ENCODE results near the gene SLC25A26. TPM values are rescaled to one million over a fixed set of nuclear protein-coding genes. Genes with fewer than 3 reads are reported as not detected.

SLC25A26 gene
- total RNA-seq, 1 donor from 2014 or later = 12.4 TPM

DNA sequence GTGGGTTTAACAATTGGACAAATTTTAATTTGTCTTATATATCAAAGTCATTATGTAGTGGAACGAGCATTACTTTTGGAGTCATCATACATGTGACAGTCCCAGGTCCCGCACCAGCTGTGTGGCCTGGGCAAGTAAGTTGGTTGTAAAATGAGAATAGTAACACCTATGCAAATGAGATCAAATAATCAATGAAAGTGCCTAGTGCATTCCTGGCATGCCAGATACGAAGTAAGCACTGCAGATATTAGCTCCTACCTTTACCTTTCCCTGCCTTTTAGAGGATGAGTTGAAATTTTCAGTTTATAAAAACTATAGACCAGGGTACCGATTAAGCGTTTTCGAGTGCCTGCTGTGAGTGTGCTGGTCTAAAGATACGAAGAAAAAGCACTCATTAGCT is 145.9 kb downstream of the SLC25A26 start:
- intact Hi-C loops (cut with micrococcal nuclease) = no loop called here

DNA sequence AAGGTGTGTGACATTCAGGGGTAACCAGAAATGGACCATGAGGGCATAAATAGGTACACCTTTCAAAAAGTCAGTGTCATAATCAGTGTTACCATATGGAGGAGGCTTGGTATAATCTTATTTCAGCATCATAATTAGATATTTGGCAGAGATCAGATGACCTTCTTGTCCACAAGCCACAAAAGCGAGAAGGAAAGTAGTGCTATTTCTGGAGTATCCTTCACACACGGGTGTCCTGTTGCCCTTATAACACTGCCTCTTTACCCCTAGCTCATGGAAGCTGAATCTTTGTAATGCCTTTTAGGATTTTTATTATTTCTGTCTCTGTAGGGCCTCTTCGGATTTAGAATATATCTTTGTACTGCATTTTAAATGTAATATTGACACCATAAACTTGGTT is 147.2 kb downstream of the SLC25A26 start:
- intact Hi-C loops (cut with micrococcal nuclease) = no loop called here

DNA sequence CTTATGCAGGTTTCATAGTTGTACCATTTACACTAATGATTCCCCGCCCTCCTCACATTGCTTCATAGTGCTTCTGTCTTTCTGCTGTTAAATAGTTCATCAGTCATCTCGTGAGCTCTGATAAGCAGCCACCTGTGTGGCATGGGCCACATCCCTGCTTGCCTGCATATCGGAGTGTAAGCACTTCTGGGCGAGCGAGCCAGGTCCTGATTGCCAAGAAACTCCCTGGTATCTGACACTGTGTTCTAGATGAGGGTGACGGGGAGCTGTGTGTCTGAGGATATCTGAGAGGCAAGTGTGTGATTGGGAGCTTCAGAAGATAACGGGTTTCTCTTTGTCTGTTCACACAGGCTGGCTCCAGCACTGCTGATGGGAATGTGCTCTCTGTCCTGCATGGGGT is 149.4 kb downstream of the SLC25A26 start:
- intact Hi-C loops (cut with micrococcal nuclease) = no loop called here

DNA sequence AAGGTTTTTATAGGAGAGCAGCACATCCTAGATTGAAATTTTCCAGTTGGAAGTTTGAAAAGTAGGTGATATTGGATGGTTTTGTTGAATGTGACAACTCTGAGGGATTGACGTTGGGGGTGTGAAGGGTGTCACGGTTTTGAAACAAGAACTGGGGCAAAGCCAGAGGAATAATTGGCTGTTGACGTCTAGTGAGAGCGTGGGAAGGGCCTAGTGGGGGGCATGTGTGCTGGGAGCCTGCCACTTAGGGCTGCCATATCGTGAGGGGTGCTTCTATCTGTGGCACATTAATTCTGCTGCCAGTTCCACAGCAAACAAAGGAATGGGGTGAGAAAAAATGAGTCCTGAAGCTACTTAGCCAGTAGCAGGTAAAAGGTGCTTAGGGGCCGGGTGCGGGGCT is 150.6 kb downstream of the SLC25A26 start:
- intact Hi-C loops (cut with micrococcal nuclease) = no loop called here

DNA sequence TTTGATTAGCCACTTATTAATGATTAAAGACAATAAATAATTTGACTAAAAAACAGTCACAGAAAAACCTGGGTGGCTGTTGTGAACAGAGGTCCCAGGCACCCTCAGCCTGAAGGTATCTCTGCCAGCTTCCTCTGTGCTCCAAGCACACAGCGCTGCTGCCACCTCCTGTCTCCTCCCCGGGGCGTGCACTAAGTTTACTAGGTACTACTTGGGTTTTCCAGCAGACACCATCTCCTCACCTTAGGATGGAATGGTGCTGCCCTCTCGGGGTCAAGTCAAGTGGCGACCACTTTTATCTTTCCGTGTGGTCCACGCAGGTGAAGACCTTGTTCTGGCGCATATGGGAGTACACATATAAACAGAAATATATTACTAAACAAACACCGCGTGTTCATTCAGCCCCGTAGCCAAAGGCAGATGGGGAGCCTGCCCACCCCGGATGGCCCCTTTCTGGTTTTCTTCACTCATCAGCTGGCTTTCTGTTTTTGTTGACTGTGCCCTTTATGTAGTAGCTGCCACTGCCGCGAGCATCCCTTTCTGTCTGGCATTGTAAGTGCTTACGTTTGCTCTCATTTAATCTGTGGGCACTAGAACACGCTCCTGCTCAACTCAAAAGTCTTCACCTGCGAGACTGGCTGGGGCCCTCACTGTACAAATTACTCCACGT is 152.0 kb downstream of the SLC25A26 start:
- intact Hi-C loops (cut with micrococcal nuclease) = loop anchor here (1.0 kb wide), 2 partner anchors 97 to 119 kb away; no protein-coding TSS in a partner anchor

DNA sequence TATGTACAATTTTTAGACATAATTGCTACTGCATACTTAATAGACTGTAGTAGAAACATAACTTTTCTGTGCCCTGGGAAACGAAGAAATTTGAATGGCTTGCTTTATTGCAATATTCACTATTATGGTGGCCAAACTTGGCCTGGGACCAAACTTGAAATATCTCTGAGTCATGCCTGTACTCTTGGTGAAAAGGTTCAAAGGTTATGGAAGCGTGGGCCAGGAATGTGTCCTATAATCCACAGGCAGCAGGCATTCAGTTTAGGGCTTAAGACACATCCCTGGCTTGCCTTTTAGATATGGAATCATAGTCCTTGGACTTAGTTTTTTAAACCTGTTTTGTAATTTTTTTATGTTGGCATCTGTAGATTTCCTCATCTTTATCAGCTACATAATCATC is 155.8 kb downstream of the SLC25A26 start:
- intact Hi-C loops (cut with micrococcal nuclease) = no loop called here

DNA sequence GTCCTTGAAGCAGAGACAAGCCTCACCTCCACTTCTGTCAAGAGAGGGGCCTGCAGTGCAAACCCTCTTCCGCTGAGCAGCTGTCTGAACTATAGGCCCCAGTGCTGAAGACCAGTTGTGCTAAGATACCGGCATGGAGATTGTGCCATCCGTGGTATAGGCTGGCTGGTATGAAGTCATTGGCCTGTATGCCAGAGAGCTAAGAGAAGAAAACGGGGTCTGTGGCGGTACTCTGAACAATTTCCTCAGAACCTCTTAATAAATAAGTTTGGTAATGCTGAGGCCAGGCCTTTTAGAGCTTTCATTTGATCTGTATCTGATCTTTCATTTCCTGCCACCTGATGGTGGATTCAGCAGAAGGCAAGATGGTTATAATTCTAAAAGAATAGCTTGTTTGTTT is 157.0 kb downstream of the SLC25A26 start:
- intact Hi-C loops (cut with micrococcal nuclease) = loop anchor here (1.0 kb wide), 1 partner anchor 101 kb away; no protein-coding TSS in a partner anchor

DNA sequence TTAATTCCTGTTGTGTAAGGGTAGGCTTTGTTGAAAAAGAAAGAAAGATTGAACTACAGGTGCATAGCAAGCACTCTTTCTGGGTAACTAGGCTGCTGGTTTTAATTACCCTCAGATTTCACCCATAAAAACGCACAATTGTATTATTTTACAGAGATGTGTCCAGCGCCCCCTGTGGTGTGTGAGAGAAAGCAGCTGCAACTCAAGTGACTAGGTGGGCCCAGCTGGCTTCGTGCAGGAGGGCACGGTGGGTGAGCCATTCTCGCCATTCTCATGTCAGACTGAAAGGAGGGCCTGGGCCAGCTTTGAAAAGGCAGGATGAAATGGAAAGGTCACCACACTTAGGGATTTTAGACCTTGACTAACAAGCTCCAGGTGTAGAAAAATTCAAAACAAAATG is 157.5 kb downstream of the SLC25A26 start:
- intact Hi-C loops (cut with micrococcal nuclease) = loop anchor here (1.0 kb wide), 1 partner anchor 102 kb away; no protein-coding TSS in a partner anchor

DNA sequence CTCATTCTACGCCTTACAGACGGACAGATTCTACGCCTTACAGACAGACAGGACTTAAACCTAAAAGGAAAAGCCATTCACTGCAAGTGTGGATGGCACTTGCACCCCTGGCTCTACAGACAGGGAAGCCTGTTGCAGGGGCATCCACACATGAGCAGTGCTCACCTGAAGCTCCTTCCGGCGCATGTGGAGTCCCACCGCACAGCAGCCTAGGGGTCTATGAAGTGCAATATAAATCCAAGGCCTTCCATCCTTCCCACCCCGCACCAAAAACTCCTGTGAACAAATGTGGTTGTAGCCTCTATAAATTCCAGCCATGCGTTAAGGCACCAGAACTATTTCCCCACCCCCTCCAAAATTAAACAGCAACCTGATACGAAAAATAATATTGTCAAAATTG is 158.8 kb downstream of the SLC25A26 start:
- intact Hi-C loops (cut with micrococcal nuclease) = loop anchor here (1.0 kb wide), 1 partner anchor 77 kb away; no protein-coding TSS in a partner anchor

DNA sequence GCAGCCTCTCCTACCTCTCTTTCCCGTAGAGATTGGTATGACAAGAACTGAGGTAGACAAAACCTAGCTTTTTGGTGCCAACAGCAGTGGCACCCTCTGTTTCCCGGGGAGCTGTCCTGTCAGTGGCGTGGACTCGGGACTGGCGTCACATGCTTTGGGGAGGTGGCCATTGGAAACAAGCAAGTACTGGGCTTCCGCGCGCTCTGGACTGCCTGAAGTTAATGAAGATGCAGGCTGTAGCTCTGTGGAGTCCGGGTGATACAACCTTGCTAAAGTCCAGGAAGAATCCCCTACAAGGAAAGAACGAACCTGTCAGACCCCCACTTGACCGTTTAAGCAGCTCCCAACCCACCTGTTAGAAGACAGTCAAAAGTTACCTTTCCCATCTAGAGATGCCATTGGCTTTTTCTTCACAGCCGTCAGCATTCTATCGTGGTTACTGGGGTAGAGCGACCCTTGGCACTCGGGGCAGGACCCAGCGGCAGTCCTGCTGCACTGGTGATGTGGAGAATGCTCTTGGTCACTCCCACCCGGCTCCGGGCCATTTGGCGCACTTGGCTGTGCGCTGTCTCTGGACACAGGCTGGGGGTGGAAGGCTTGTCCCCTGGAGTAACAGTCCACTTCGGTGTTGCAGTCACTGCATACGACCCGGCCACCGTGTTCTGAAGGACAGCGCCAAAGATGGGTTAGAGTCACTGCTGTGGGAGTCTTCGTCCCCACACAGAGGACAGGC is 159.6 kb downstream of the SLC25A26 start:
- intact Hi-C loops (cut with micrococcal nuclease) = no loop called here

DNA sequence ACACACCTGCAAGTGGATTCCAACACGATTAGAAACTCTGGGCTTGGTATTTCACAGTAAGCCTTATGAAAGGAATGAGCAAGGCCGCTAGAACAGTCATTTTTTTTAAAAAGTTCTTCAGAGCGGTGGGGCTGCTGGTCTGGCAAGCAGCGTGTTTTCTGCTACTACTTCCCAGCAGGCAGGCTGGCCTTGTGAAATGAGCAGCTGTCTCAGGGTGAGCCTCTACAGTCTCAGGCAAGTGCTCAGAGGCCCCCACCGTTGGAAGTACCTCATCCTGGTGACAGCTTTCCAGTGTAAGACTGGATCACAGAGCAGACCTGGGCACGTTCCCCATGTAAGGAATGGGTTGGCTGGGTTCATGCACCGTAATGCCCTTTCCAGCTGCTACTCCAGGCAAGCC is 160.8 kb downstream of the SLC25A26 start:
- intact Hi-C loops (cut with micrococcal nuclease) = no loop called here

DNA sequence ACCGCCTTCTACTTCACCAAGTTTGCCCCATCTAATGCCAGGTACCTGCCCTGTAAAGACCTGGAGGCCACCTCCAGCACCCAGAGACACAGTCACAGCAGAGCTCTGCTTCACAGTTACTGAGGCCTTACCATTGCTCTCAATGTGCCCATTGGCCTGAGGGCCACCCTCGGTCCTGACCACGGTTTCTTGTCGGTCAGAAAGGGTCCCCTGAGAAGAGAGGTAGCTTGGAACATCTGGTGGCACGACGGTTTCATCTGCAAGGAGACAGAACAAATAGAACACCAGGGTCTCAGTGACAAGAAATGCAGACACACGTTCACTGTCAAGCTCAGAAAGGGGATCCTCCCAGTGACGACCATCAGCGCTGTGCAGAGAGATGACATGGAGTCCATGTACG is 161.3 kb downstream of the SLC25A26 start:
- intact Hi-C loops (cut with micrococcal nuclease) = no loop called here

DNA sequence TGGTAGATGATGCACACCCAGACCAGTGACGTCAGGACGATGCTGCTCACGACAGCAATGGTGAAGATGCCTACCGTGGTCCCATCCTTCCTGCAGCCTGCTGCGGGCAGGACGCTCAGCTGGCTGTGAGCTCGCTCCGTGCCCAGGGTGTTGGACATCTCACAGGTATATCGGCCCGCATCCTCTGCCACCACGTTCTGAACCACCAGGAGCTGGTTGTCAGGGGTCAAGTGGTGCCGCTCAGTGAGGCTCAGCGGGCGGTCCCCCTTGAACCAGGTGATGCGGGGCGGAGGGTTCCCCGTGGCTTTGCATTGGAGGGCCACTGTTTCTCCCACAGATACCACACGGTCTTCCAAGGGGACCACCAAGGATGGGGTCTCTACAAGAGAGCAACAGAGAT is 162.2 kb downstream of the SLC25A26 start:
- intact Hi-C loops (cut with micrococcal nuclease) = no loop called here

DNA sequence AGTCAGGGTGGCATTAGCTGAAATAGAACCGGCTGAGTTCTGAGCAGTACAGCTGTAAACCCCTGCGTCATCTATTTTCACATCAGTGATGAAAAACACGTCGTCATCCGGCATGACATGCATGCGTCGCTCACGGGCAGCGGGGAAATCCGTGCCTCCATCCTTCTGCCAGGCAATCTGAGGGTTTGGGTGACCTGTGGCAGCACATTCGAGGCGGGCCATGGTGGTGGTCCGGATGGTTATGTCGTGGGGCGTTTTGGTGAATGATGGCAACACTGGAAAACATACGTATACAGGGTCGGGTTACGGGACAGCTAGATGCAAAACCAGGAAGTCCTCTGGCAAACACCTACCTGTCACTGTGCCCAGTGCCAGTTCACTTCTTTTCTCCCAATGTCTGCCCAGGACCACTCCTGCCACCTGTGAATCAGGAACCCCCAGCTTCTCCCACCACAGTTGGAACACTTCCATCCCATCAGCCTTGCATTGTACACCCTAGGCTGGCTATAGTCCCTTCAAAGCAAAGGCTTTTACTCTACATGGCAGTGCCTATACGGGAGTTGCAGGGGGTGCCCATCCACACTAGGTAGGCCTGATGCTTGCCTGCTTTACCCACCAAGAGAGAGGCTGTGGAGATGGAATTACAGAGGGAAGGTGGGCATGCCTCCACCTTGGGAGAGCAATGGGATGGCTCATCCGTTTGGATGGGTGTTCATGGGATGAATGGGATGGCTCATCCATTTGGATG is 163.4 kb downstream of the SLC25A26 start:
- intact Hi-C loops (cut with micrococcal nuclease) = no loop called here

DNA sequence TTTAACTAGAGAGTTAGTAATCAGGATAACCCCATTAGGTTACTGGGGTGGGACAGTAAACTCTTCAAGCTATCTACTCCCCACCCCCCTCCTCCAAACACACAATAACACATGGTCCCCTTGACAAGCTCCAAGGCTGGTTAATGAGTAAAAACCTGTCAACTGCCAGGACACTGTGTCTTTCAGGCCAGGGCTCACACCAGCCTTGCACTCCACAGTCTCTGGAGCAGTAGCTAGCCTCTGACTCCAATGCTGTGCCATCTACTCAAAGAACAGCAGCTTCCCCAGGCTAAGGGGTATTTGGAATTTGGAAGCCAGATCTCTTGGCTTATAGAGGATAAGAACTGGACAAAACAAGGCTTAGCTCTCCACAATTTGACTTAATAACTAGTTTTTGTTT is 164.3 kb downstream of the SLC25A26 start:
- intact Hi-C loops (cut with micrococcal nuclease) = no loop called here

DNA sequence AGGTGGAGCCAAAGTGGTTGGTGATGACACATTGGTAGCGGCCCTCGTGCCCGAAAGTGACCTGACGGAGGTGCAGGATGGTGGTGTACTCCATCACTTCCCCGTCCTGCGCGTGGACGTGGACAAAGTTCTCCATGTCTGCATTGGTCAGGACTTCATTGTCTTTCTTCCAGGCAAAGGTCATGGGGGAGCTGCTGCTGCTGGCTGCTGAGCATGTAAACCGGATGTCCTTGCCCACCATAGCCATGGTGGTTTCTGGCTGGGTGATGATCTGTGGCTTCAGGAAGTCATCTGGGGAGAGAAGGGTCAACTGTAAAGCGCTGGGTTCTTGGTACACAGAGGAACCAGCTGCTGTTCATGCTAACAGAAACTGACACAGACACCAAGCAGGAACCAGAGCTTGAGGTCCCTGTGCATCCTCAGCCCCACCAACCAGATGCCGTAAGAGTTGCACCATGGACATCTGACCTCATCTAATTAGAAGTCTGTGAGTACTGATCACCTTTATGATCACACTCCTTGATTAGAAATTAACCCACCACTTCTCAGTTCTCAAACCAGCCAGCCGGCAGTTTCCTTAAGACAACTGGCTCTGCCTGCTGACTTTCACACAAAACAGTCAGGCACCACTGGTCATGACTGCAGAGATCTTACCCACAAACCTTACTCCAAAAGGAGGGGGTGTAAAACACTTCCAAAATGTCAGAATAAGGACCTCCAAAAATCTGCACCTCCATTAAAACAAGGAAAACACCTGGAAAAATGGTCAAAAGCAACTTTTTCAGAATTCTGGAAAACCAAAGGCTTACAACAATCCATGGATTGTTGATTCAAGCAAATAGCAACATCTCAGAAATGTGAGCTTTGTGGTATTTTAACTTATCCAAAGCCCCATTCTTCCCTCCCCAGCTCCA is 165.5 kb downstream of the SLC25A26 start:
- intact Hi-C loops (cut with micrococcal nuclease) = no loop called here

DNA sequence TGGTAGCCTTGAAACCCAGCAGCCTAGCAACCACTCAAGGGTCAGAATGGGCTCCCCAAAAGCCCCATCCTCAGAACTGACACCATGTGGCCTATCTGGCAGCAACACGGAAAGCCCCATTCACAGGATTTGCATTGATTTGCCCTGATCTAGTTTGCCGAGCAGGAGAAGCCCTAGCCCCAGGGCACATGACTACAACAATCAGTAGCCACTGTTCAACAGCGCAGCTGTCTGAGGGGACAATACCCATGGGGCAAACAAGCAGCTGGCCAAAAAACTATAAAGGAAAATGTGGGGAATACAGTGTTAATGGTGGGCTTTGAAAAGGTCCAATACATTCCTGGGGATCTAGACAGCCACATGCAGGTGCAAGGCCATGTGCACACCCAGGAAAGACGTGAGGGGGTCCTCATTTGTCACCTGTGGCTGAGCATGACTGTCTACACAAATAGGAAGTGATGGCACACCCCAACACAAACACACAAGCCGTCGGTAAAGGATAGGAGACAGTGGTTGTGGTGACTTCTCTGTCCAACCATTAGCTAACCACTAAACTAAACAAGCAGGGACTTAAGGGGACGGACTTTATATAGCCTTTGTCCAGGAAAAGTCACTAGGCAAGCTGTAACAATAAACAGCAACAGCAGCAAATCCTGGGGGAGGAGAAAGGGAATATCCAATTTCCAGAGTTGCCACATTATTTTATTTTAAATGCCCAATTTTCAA is 166.3 kb downstream of the SLC25A26 start:
- intact Hi-C loops (cut with micrococcal nuclease) = no loop called here

DNA sequence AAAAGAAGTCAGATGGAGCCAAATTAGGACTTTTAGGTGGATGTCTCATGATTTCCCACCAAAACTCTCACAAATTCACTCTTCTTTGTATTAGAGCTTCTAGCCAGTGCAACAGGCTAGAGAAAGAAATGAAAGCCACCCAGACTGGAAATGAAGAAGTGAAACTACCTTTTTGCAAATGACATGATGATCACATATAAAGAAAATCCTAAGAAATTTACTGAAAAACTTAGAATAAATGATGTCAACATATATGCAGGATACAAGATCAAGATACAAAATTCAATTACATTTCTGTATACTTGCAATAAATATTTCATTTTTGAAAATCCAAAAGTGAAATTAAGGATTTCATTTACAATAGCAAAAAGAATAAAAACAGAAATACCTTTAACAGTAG is 169.2 kb downstream of the SLC25A26 start:
- intact Hi-C loops (cut with micrococcal nuclease) = loop anchor here (5.0 to 10.0 kb wide), 3 partner anchors 113 to 605 kb away; partner anchors contain the start of gene KBTBD8

DNA sequence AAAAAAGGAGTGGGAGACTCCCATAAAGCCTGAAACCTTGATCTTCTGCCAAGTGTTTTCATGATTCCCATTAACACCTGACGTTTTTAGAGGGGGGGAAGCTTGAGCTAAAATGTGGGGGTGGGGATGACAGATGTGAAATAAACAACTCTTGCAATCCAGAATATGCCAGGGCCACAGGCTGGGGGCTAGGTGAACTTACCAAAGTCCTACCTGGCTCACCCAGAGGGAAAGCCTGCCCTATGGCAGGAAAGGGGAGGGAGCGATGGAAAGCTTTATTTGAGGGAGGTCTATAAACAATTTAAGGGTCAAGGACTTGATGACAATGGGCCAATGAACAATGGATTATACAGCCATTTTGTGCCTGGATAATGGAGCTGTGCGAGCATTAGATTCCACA is 171.7 kb downstream of the SLC25A26 start:
- intact Hi-C loops (cut with micrococcal nuclease) = loop anchor here (5.0 to 10.0 kb wide), 3 partner anchors 115 to 602 kb away; partner anchors contain the start of gene KBTBD8

DNA sequence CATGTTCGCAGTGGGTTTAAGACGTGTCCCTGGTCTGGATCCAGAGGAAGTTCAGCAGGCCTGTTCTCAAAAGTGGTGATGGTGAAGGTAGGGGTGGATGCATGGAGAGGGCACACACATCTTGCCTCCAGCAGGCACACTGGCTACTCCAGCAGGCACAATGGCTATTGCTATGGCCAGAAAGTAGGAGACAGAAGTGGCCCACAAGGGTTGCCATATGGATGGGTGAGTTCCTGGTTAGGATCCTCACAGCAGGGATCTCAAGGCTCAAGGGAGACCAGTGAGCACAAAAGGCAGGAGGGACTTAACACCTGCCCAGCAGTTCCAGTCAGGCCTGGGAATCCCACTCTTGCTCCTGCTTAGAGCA is 172.1 kb downstream of the SLC25A26 start:
- intact Hi-C loops (cut with micrococcal nuclease) = loop anchor here (1.0 to 10.0 kb wide), 4 partner anchors 91 to 602 kb away; partner anchors contain the start of gene KBTBD8
